ENCODE results near the gene REL. TPM values are rescaled to one million over a fixed set of nuclear protein-coding genes. Genes with fewer than 3 reads are reported as not detected.

The REL gene
- polyA plus RNA-seq, 1 of the 3 experiments (the other 2 are of a cell fraction) = 0.59 TPM

GRCh38 chr2:60872510-60872928 lies 8.9 kb upstream of the REL start (continued):
- no peak for TF ChIP-seq MEF2A (IDR thresholded peaks at IDR 0.05; ENCODE audit: borderline replicate concordance, low read depth)

GRCh38 chr2:60873381-60873780 lies 8.0 kb upstream of the REL start:
- H3K79me2 ChIP-seq (ENCODE audit: insufficient read depth) = no peaks in the 10 kb centered on the region
- no peak for DNase-seq
- H3K4me3 ChIP-seq (ENCODE audit: low read depth in 2 of 2, low read length in 1 of 2) = no peak overlapping the region
- no peaks in the 10 kb centered on the region for H3K9me3 ChIP-seq
- ChIA-PET POLR2A (no interaction called here), CTCF (no interaction called here)
- no peaks in the 10 kb centered on the region for H3K36me3 ChIP-seq (replicated peaks in 1 of 2; ENCODE audit: control insufficient read depth in 1 of 2, insufficient read depth in 2 of 2, low read length in 1 of 2)
- no peaks in the 10 kb centered on the region for H3K9me2 ChIP-seq
- TF ChIP-seq NFIC (IDR thresholded peaks at IDR 0.05; ENCODE audit: borderline replicate concordance) (no peak), TCF12 (IDR thresholded peaks at IDR 0.05) (no peak), NRF1 (IDR thresholded peaks at IDR 0.05; ENCODE audit: low read depth, low read length) (no peak), GATA2 (CRISPR knock-in tag; IDR thresholded peaks at IDR 0.05) (no peak), USF2 (IDR thresholded peaks at IDR 0.05; ENCODE audit: borderline replicate concordance, low read depth, low read length) (no peak), EZH2phosphoT487 (IDR thresholded peaks at IDR 0.05; ENCODE audit: borderline replicate concordance, low read depth) (no peak), USF1 (IDR thresholded peaks at IDR 0.05; ENCODE audit: borderline replicate concordance, low read depth) (no peak), MXI1 (IDR thresholded peaks at IDR 0.05; ENCODE audit: low read depth, low read length) (no peak)
- no peak overlapping the region for H2AFZ ChIP-seq (ENCODE audit: low read depth)
- H3F3A ChIP-seq (replicated peaks; ENCODE audit: insufficient read depth) = peaks cover 6% of the 10 kb centered on the region
- H3K4me2 ChIP-seq = no peak overlapping the region
- H3K27me3 ChIP-seq (ENCODE audit: insufficient read depth) = no peaks in the 10 kb centered on the region
- no peaks in the 10 kb centered on the region for H3K4me1 ChIP-seq (ENCODE audit: control insufficient read depth in 1 of 2, insufficient read depth in 2 of 2, low read depth in 1 of 2, low read length in 1 of 2)
- H3K27ac ChIP-seq (ENCODE audit: low read depth in 2 of 2, low read length in 1 of 2) = no peak overlapping the region
- H4K20me1 ChIP-seq (ENCODE audit: insufficient read depth) = no peaks in the 10 kb centered on the region
- WGBS (ENCODE audit: low lambda C conversion rate) = 66% methylated on average over 3 of the region's 3 CpGs
- H3K9ac ChIP-seq = no peak overlapping the region

- H3K4me3 ChIP-seq (ENCODE audit: low read depth in 2 of 2, low read length in 1 of 2) = no peak overlapping the region
- no peaks in the 10 kb centered on the region for H3K36me3 ChIP-seq (replicated peaks in 1 of 2; ENCODE audit: control insufficient read depth in 1 of 2, insufficient read depth in 2 of 2, low read length in 1 of 2)
- H3K4me2 ChIP-seq = no peak overlapping the region
- no peaks in the 10 kb centered on the region for H3K9me3 ChIP-seq
- TF ChIP-seq EP300 (IDR thresholded peaks at IDR 0.05; ENCODE audit: borderline replicate concordance in 1 of 2, low read depth in 1 of 2, low read length in 1 of 2) (no peak), NFIC (IDR thresholded peaks at IDR 0.05; ENCODE audit: borderline replicate concordance) (no peak), REST (IDR thresholded peaks at IDR 0.05; ENCODE audit: low read depth, low read length) (no peak)
- no peaks in the 10 kb centered on the region for H3K4me1 ChIP-seq (ENCODE audit: control insufficient read depth in 1 of 2, insufficient read depth in 2 of 2, low read depth in 1 of 2, low read length in 1 of 2)
- no peak overlapping the region for H2AFZ ChIP-seq (ENCODE audit: low read depth)
- CTCF ChIA-PET = no interaction called here
- no peaks in the 10 kb centered on the region for H3K79me2 ChIP-seq (ENCODE audit: insufficient read depth)
- POLR2A ChIA-PET = no interaction called here
- H3K9ac ChIP-seq = no peak overlapping the region
- no peaks in the 10 kb centered on the region for H4K20me1 ChIP-seq (ENCODE audit: insufficient read depth)
- peaks cover 6% of the 10 kb centered on the region for H3F3A ChIP-seq (replicated peaks; ENCODE audit: insufficient read depth)
- H3K27me3 ChIP-seq (ENCODE audit: insufficient read depth) = no peaks in the 10 kb centered on the region
- no peak for DNase-seq
- no peaks in the 10 kb centered on the region for H3K9me2 ChIP-seq
- H3K27ac ChIP-seq (ENCODE audit: low read depth in 2 of 2, low read length in 1 of 2) = no peak overlapping the region
Observed at GRCh38 chr2:60875520-60875919, 5.9 kb upstream of the REL start.

Measured in SK-N-SH (cell line).